Activated naive CD4-positive, alpha-beta T cell treated with anti-CD3 and anti-CD28 coated beads, Interleukin-2, amount 10 ng/mL, durations not matched to agents 7 days and 5 days (primary cell): Measurements from ENCODE around the gene PDPK1.
A peak's percentile ranks its signal among the peaks of the same experiment; 100 is the strongest.

Experiments used
- CTCF ChIA-PET: fragments of 350-600 bp; sonication (Branson Sonifier 250); formaldehyde crosslinking; loops from one replicate; lab custom pipeline; 2021; ENCODE audit warnings: antibody characterized with exemption; lab: Charles Lee
- DNase-seq: peaks from one replicate; pipeline ENCODE4 v3.0.0-alpha.2; 2020
- H3K27ac Mint-ChIP-seq: one replicate; pipeline ENCODE4 v1.8.0; 2021; ENCODE audit warnings: mild to moderate bottlenecking, moderate library complexity, mixed read lengths
- H3K27me3 Mint-ChIP-seq: one replicate; pipeline ENCODE4 v1.8.0; 2021; ENCODE audit warnings: mild to moderate bottlenecking, mixed read lengths
- H3K36me3 Mint-ChIP-seq: one replicate; pipeline ENCODE4 v1.8.0; 2021; ENCODE audit warnings: mixed read lengths
- H3K4me1 Mint-ChIP-seq: one replicate; pipeline ENCODE4 v1.8.0; 2021; ENCODE audit warnings: mixed read lengths
- H3K4me3 Mint-ChIP-seq: one replicate; pipeline ENCODE4 v1.8.0; 2021; ENCODE audit warnings: mild to moderate bottlenecking, moderate library complexity, mixed read lengths
- H3K9me3 Mint-ChIP-seq: one replicate; pipeline ENCODE4 v1.8.0; 2021; ENCODE audit warnings: mixed read lengths

The PDPK1 gene

DNA sequence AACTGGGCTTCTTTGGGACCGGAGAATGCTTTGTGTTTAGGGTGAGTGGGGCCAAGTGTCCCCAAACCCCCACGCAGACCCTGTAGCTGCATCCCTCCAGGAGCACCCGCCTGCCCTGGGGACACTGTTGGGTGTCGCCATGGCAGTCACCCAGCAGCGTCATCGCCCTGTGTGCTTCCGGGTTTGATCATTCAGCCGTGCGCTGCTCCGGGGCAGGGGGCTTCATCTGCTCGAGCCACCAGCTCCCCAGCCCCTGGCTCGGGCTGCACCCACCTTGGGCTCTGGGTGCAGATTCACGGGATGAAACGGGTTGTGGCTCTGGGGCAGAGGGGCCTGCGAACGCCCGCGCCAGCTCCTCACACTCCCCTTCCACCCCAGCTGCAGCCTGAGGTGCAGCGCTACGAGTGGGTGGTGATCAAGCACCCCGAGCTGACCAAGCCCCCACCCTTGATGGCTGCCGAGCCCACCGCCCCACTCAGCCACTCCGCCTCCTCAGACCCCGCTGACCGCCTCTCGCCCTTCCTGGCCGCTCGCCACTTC lies 37.9 kb upstream of the PDPK1 start:
- CTCF ChIA-PET = interaction anchor here (2.1 to 2.5 kb wide), 4 partner anchors 13 to 162 kb away, joined by 5 to 12 read pairs (median 6); partner anchors contain the start of gene TBC1D24
- H3K9me3 Mint-ChIP-seq = no peaks in the 10 kb centered on the region
- H3K4me3 Mint-ChIP-seq = no peak overlapping the region
- H3K36me3 Mint-ChIP-seq = no peaks in the 10 kb centered on the region
- H3K4me1 Mint-ChIP-seq = no peaks in the 10 kb centered on the region
- H3K27ac Mint-ChIP-seq = no peak overlapping the region
- DNase-seq = no peak
- H3K27me3 Mint-ChIP-seq = no peaks in the 10 kb centered on the region

DNA sequence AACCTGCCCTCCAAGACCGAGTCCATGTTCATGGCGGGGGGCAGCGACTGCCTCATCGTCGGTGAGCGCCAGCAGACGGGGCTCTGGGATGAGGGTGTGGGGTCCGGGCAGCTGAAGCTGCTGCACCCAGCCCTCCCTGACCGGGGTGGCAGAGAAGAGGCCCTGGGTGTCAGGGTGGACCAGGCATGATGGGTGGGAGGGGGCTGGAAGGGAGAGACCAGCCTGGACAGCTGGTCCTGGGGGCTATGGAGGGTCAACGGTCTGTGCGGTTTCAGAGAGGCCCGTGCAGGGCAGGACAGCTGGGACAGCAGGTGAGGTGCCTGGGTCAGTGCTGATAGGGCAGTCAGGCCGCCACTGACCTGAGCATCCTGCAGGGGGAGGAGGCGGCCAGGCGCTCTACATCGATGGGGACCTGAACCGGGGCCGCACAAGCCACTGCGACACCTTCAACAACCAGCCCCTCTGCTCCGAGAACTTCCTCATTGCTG lies 37.3 kb upstream of the PDPK1 start:
- no peaks in the 10 kb centered on the region for H3K9me3 Mint-ChIP-seq
- DNase-seq = no peak
- H3K27ac Mint-ChIP-seq = no peak overlapping the region
- H3K4me3 Mint-ChIP-seq = no peak overlapping the region
- H3K4me1 Mint-ChIP-seq = no peaks in the 10 kb centered on the region
- H3K27me3 Mint-ChIP-seq = no peaks in the 10 kb centered on the region
- H3K36me3 Mint-ChIP-seq = no peaks in the 10 kb centered on the region
- CTCF ChIA-PET = interaction anchor here (1.0 to 2.5 kb wide), 13 partner anchors 9 to 482 kb away, joined by 3 to 13 read pairs (median 5); partner anchors contain the start of gene TBC1D24

DNA sequence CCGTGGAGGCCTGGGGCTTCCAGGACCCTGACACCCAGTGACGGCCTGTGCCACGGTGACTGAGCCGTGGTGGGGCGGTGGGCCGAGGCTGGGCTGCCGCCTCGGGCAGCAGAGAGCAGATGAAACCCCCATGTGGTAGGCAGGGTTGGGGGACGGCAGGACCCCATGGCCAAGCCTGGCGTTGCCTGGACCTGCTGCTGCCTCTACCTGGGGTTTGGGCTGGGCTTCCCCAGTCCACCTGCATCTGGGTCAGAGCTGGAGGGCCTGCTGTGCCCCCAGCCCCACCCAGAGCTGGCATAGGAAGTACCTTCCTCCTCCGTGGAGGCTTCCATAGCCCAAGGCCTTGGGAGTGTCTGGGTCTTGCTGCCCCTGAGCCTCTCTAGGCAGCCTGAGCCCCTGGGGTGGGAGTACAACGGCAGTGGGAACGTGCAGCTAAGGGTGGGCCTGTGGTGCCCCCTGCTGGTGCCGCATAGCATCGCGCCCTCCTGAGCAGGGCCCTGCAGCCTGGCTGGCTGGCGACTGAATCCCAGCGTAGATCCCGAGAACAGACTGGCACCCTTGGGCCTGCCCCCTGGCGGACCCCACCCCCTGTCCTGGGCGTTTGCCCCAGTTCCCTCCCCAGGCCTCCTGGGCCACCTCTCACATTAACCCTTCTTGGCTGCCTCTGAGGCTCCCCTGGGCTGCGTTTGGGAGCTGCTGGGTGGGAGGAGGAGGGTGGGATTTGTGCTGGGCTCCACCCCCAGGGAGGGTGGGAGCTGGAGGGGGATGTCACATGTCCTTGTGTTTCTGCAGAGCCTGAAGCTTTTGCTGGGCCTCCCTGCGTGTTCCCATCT lies 36.7 kb upstream of the PDPK1 start:
- DNase-seq = peak; percentile 88
- CTCF ChIA-PET = interaction anchor here (0.5 to 2.5 kb wide), 20 partner anchors 8 to 482 kb away, joined by 3 to 13 read pairs (median 4); partner anchors contain the start of genes CCNF and TBC1D24
- H3K4me3 Mint-ChIP-seq = no peak overlapping the region
- H3K9me3 Mint-ChIP-seq = no peaks in the 10 kb centered on the region
- H3K27ac Mint-ChIP-seq = no peak overlapping the region
- H3K27me3 Mint-ChIP-seq = peaks cover 4% of the 10 kb centered on the region
- H3K36me3 Mint-ChIP-seq = no peaks in the 10 kb centered on the region
- H3K4me1 Mint-ChIP-seq = no peaks in the 10 kb centered on the region

DNA sequence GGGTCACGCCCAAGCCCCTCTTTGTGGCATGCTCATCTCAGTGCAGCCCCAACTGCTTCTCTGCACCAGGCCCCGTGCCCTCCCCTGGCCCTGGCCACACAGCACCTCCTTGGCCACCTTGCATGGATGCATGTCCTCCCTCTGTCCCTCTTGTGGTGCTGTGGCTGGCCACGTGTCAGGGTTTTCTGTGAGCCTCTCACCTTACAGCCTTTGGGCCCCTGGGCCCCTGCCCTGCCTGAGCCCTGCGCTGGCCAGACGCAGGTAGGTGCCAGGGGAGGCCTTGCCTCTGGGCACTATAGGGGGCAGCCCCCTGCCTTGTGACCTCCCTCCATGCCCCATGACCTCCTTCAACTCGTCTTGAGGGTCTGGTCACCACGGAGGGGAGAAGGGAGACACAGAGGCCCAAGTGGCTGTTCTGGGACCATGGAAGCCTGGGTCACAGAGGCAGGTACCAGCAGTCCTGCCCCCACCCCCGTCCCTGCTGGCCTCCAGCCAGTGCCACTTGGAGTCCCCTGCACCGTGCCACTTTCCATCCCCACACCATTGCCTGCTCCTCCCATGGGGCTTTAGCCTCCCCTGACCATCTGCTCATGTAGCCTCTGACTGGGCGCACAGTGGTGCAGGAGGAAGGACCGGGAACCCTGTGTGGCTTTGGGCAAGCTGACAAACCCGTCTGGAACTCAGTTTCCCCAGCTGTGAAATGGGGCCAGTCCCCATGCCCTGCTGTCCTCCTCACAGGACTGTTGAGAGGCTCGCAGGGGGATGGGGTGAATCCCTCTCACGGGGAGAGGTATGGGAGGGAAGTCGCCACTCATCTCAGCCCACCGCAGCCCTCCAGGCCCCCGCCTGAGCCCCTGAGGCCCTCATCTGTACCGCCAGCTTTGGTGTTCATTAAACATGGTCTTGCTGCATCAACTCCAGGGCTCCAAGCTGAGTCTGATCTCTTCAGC lies 35.6 kb upstream of the PDPK1 start:
- H3K9me3 Mint-ChIP-seq = no peaks in the 10 kb centered on the region
- DNase-seq = no peak
- H3K4me1 Mint-ChIP-seq = no peaks in the 10 kb centered on the region
- peaks cover 8% of the 10 kb centered on the region for H3K27me3 Mint-ChIP-seq
- CTCF ChIA-PET = interaction anchor here (0.5 to 2.5 kb wide), 17 partner anchors 7 to 483 kb away, joined by 3 to 13 read pairs (median 4); partner anchors contain the start of genes CCNF and TBC1D24
- H3K27ac Mint-ChIP-seq = no peak overlapping the region
- no peaks in the 10 kb centered on the region for H3K36me3 Mint-ChIP-seq
- no peak overlapping the region for H3K4me3 Mint-ChIP-seq

DNA sequence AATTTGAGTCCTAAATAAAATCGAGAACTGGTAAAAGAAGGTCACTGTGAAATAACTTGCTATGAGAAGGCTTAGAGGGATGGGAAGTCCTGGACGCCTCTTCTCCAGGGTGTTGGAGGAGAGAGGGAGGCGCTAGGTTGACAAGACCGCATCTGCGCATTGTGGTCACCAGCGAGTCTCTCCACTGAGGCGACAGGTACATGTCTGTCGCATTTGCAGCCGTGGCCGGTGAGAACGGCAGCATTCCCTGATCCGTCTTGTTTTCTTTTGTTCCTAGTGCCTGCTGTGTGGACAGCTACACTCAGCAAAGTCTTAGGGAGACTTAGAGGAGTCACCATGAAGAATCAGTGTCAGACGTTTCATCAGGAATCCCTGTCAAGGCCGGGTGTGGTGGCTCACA lies 32.1 kb upstream of the PDPK1 start:
- H3K4me3 Mint-ChIP-seq = no peak overlapping the region
- CTCF ChIA-PET = no interaction called here
- peaks cover 2% of the 10 kb centered on the region for H3K4me1 Mint-ChIP-seq
- H3K9me3 Mint-ChIP-seq = no peaks in the 10 kb centered on the region
- H3K27me3 Mint-ChIP-seq = peaks cover 16% of the 10 kb centered on the region
- no peak for DNase-seq
- no peak overlapping the region for H3K27ac Mint-ChIP-seq
- H3K36me3 Mint-ChIP-seq = no peaks in the 10 kb centered on the region

DNA sequence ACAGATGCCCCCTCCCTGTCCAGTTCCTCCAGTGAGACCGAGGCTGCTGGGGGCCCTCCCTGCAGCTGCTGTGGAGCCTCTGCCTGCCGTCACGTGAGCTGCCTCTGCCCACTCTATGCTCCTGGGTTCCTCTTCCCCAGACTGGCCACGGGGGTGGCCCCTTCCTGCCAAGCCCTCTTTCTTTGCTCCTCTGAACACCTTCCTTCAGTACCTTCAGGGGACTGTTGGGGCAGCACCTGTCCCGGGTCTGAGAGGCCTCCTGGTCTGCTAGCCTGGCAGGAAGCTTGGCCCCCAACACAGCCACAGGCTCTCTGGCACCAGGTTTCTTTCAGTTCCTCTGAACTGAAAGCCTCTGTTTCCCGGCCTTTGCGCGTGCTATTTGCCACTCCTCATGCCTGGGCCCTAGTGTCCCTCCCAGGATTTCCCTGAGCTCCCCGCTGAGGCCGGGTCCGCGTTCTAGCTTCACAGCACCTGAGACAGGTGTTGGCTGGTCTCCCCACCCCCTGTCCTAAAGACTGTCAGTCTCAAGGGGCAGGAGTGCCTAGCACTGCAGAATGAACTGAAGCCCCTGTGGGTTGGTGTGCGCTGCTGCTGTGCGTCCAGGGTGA lies 30.7 kb upstream of the PDPK1 start:
- Mint-ChIP-seq H3K36me3 (no peaks in the 10 kb centered on the region), H3K4me1 (peaks cover 4% of the 10 kb centered on the region), H3K9me3 (no peaks in the 10 kb centered on the region), H3K4me3 (no peak overlapping the region), H3K27me3 (peaks cover 28% of the 10 kb centered on the region), H3K27ac (no peak overlapping the region)
- CTCF ChIA-PET = interaction anchor here (0.6 to 0.8 kb wide), 2 partner anchors 236 to 579 kb away, joined by 3 read pairs; no protein-coding TSS in a partner anchor
- DNase-seq = no peak

DNA sequence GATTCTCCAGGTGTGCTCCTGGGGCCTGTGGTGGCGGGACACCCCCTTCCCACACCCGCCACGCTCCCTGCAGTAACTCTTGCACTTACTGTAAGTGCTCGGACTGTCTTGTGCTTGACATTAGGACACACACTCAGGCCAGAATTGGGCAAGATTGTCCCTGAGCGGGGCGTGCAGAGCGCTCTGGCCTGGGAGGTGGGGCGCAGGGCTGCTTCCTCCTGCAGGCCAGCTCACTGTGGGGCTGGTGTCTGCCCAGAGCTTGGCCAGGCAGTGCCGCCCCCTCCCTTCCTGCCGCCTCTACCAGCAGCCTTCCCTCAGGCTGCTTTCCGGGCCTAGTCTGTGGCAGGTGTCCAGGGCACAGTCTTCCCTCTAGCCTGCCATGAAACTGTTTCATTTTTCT lies 30.2 kb upstream of the PDPK1 start:
- H3K4me3 Mint-ChIP-seq = no peak overlapping the region
- H3K27me3 Mint-ChIP-seq = peaks cover 33% of the 10 kb centered on the region
- no peaks in the 10 kb centered on the region for H3K36me3 Mint-ChIP-seq
- CTCF ChIA-PET = interaction anchor here (0.8 kb wide), 1 partner anchor 237 kb away, joined by 3 read pairs; no protein-coding TSS in a partner anchor
- H3K27ac Mint-ChIP-seq = no peak overlapping the region
- DNase-seq = no peak
- no peaks in the 10 kb centered on the region for H3K9me3 Mint-ChIP-seq
- peaks cover 9% of the 10 kb centered on the region for H3K4me1 Mint-ChIP-seq

DNA sequence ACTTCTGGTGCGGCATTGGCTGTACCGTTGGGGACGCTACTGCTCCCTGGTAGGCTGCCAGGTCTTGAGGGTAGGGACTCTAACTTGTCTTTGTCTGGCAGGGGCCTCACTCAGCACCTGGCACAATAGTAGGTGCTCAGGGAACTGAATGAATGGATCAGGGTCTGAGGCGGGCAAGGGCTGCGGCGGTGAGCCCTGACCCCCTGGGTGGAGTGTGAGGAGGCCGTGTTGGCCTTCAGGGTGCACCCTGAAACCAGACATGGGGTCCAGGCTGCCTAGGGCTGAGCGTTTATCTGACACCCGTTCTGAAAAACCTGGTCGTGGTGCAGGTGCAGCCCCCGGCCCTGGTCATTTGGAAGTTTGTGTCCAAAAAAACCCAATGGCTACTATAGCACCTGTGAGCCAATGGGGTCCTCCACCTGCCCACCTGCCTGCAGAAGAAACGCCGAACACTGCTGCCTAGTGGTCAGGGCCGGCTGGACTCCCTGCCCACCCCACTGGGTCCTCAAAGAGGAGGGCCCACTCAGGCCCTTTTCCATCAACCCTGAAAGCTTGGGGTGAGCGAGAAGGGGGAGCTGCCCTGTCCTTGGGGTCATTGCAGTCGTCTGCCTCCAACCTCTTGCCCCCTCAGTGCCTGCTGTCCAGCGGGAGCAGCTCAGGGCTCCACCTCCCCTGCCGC lies 29.0 kb upstream of the PDPK1 start:
- CTCF ChIA-PET = interaction anchor here (1.7 kb wide), 1 partner anchor 7 kb away, joined by 5 read pairs; no protein-coding TSS in a partner anchor
- Mint-ChIP-seq H3K27ac (no peak overlapping the region), H3K4me3 (no peak overlapping the region), H3K4me1 (peaks cover 17% of the 10 kb centered on the region), H3K36me3 (no peaks in the 10 kb centered on the region), H3K27me3 (peaks cover 33% of the 10 kb centered on the region), H3K9me3 (no peaks in the 10 kb centered on the region)
- DNase-seq = no peak

DNA sequence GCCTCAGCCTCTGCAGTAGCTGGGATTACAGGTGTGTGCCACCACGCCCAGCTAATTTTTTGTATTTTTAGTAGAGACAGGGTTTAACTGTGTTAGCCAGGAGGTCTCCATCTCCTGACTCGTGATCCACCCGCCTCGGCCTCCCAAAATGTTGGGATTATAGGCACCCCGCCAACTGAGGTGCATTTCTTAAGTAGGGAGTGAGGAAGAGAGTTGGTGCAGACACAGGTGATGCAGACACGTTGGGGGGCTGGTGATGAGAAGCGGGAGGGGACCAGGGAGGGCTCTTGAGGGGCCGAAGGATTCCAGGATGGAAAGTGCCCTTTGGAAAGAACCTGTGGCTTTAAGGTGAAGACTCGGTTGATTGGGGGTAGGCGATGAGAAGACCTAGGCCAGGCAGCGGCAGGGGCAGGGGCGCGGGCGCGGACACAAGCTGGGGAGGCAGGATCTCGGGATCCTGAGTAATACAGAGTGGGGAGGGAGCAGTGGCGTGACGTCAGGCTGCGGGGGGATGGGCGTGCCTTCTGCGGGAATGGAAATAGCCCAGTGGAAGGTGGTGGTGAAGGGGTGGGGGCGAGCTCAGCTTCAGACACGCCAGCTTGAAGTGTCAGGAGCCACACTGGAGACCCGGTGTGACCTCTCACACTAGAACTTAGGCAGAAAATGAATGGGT lies 26.6 kb upstream of the PDPK1 start:
- no peak for DNase-seq
- H3K4me3 Mint-ChIP-seq = no peak overlapping the region
- no peaks in the 10 kb centered on the region for H3K9me3 Mint-ChIP-seq
- CTCF ChIA-PET = interaction anchor here (0.9 kb wide), 1 partner anchor 16 kb away, joined by 4 read pairs; no protein-coding TSS in a partner anchor
- H3K27me3 Mint-ChIP-seq = peaks cover 29% of the 10 kb centered on the region
- H3K27ac Mint-ChIP-seq = no peak overlapping the region
- H3K4me1 Mint-ChIP-seq = peaks cover 33% of the 10 kb centered on the region
- H3K36me3 Mint-ChIP-seq = peaks cover 2% of the 10 kb centered on the region

DNA sequence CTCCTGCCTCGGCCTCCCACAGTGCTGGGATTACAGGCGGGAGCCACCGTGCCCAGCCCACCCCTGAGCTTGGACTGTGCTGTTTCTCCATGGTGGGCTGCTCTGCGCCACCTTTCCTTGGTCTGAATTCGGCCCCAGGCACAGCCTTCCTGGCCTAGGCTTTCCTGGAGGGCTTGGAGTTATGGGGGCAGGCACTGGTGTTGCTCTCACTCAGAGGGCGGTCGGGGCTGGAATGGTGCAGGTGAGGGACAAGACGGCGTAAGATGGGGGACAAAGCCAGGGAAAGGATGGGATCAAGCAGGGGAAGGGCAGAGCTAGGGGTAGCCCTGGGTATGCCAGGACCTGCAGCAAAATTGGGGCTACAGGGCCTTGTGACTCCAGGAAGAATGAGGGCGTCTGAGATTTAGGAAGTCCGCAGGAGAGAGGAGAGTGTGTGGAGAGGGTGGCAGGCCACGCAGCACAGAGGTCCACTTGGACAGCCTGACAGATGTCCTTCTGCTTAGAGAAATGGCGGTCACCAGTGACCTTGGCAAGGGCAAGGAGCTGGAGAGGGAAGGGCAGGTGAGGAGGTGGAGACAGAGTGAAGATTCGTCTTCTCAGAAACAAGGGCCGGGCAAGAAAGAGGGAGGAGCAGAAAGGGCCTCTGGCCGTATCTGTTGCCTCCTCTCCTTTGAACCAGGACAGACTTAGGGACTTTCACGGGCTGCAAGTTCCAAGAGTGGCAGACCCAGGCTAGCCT lies 25.7 kb upstream of the PDPK1 start:
- CTCF ChIA-PET = no interaction called here
- peaks cover 26% of the 10 kb centered on the region for H3K27me3 Mint-ChIP-seq
- H3K27ac Mint-ChIP-seq = peak overlapping the region; percentile 95
- peak overlapping the region; percentile 91 for H3K4me3 Mint-ChIP-seq
- peaks cover 8% of the 10 kb centered on the region for H3K36me3 Mint-ChIP-seq
- H3K4me1 Mint-ChIP-seq = peaks cover 42% of the 10 kb centered on the region
- no peak for DNase-seq
- H3K9me3 Mint-ChIP-seq = no peaks in the 10 kb centered on the region

DNA sequence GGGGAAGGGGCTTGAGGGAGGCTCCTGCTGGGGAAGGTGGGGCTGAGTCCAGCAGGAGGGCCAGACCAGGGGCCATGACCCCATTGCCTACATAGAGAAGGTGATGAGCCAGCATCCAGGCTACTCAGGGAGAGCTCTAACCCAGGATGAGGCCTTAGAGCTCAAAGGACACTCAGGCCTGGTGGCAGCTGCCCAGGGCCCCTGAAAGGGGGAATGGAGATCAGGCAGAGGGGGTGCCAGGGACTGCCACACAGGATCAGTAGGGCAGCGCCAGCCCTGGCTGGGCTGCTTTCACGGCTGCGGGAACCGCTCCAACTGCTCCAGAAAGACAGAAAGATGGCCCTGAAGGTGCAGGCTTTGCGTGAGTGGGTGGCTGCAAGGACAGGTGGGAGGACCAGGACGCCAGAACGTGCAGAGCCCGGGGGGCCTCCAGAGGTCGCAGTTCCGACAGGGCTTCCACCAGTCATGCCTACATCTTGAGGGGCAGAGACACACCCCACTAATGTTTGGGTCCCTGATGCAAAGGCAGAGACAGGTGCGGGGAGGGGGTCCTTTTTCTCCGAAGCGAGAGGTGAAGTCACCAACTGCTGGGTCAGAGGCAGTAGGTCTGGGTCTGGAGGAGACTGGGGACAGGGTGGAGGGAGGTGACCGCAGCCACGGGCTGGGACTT lies 25.0 kb upstream of the PDPK1 start:
- Mint-ChIP-seq H3K36me3 (peaks cover 8% of the 10 kb centered on the region), H3K27ac (peak overlapping the region; percentile 95), H3K4me3 (peak overlapping the region; percentile 91), H3K9me3 (no peaks in the 10 kb centered on the region), H3K27me3 (peaks cover 24% of the 10 kb centered on the region), H3K4me1 (peaks cover 46% of the 10 kb centered on the region)
- CTCF ChIA-PET = no interaction called here
- DNase-seq = peak; percentile 38
